D721Med (cell line): ENCODE results near the gene KCNIP1.

ENCODE experiments used
- DNase-seq: peaks from one replicate; pipeline ENCODE4 v3.0.0; 2011; ENCODE audit warnings: low spot score; ENCODE audit not compliant: insufficient read length
- FAIRE-seq: peaks from 2 replicates; lab custom pipeline; 2011; peaks lifted over from hg19 to GRCh38; lab: Jason Lieb, UNC
- TF ChIP-seq, protein P1 (sequence below): IDR thresholded peaks from 2 replicates; pipeline ENCODE4 v1.5.1; 2012; ENCODE audit warnings: mild to moderate bottlenecking, control low read depth; ENCODE audit not compliant: insufficient read depth; ENCODE audit errors: missing control alignments

Gene KCNIP1

DNA sequence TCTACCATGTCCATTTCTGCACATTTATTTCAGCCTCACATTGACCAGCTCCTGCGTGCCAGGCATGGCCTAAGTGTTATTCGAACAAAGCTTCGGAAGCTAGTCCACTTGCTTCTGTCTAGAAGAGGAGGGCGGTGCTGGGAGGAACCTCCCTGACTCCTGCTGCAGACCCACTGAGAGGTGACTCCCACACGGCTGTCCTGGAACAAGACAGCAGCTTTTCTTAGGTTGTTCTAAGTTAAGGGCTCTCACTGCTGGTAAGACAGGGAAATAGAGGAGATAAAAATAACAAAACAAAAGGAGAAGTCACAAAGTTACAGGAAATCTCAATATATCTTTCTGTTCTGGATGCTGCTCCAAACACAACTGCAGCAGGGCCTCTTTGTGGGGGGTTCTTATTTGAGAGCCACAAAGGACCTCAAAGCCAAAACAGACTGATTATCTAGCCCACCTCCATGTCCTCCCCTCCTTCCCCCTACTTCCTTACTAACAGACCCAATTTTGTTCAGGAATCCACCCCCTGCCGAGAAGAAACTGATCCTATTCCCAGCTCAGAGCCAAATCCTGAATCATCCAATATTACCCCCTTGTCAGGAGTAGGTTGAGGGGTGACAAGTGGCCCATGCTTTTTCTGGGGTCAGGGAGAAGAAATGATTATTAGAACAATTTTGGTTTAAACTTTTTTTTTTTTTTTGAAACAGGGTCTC lies 28.4 kb upstream of the KCNIP1 start:
- TF ChIP-seq, protein P1, sequence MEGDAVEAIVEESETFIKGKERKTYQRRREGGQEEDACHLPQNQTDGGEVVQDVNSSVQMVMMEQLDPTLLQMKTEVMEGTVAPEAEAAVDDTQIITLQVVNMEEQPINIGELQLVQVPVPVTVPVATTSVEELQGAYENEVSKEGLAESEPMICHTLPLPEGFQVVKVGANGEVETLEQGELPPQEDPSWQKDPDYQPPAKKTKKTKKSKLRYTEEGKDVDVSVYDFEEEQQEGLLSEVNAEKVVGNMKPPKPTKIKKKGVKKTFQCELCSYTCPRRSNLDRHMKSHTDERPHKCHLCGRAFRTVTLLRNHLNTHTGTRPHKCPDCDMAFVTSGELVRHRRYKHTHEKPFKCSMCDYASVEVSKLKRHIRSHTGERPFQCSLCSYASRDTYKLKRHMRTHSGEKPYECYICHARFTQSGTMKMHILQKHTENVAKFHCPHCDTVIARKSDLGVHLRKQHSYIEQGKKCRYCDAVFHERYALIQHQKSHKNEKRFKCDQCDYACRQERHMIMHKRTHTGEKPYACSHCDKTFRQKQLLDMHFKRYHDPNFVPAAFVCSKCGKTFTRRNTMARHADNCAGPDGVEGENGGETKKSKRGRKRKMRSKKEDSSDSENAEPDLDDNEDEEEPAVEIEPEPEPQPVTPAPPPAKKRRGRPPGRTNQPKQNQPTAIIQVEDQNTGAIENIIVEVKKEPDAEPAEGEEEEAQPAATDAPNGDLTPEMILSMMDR: no peak
- FAIRE-seq: no peak
- no peak for DNase-seq

DNA sequence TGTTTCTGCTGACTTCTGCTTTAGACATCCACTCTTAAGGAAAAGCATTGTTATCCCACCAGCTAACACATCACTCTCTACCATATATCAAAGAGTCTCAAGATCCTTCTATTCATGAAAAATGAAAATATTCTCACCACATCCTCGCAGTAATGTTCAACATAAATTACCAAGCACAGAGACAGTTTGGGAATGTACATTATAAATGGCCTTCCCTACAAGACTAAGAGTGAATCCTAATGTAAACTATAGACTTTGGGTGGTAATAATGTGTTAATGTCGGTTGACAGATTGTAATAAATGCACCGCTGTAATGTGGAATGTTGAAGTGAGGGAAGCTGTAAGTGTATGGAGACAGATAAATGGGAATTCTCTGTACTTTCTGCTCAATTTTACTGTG lies 27.1 kb upstream of the KCNIP1 start:
- FAIRE-seq (no peak), DNase-seq (no peak)
- TF ChIP-seq, protein P1: no peak

DNA sequence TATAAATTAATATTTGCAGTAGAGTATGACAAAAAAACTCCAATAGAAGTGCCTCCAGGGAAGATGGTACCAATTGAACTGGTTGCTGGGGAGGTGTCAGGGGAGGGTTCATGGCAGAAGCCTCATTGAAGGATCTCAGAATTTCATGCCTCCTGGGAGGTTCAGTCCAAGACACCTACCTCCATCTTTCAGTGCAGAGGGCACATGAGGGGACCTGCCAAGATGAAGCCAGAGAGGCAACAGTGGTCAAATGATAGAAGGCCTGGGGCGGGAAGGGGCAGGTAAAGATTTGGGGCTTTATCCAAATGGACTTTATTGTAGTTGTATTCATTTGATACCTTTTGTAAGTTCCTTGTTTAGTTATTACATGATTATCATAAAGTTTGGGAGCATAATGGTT lies 25.9 kb upstream of the KCNIP1 start:
- no peak for DNase-seq
- TF ChIP-seq, protein P1: no peak
- FAIRE-seq: no peak

DNA sequence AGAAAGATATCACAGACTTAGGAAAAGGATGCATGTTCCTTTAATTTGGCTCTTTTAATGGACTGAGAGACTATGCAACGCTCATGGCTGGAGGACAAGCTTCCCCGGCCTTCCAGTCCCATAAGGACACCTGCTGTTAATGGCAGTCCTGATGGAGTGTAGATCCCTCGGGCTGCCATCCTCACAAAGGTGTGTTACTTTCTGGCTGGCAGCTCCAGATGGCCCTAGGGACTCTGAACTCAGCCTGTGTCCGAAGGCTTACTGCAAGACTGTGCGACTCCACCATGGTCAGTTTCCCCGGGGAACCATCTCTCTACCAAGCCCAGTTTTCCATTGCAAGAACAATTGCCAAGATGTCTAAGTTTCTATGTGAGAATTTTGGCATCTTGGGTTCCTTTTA lies 25.5 kb upstream of the KCNIP1 start:
- TF ChIP-seq, protein P1: no peak
- DNase-seq: no peak
- no peak for FAIRE-seq

DNA sequence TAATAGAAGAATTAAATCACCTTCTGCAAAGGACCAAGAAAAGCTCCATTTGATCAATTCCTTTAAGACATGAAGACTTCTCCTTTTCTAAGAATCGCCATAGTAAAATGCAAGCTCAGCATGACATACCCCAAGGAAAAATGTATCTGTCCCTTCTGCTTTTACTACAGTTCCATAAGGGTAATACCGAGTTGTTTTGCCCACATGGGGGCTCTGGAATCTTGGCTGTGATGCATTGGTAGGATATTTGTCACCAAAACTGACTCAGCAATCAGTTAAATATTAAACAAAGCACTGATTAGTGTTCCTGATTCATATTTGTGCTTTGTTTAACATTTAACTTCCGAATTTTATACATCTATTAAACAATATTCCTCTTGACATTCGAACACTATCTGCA lies 24.3 kb upstream of the KCNIP1 start:
- DNase-seq: no peak
- FAIRE-seq: no peak
- TF ChIP-seq, protein P1: no peak

DNA sequence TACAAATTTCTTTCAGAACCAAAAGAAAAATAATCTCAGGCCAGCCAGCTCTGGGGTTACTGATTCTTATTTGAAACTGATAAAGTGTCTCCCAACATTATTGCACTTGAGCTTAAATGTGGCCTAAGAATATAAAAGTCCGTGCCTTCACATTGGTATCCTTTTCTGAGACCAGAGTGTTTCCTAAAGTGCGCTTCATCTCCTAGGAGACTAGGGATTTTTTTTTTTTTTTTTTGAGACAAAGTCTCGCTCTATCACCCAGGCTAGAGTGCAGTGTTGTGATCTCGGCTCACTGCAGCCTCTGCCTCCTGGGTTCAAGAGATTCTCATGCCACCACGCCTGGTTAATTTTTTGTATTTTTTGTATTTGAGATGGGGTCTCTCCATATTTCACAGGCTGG lies 23.6 kb upstream of the KCNIP1 start:
- DNase-seq (no peak), FAIRE-seq (no peak)
- TF ChIP-seq, protein P1: no peak

- TF ChIP-seq, protein P1: no peak
- DNase-seq (no peak), FAIRE-seq (no peak)
These were observed 22.0 kb upstream of the KCNIP1 start for GRCh38 chr5:170481849-170482248.
